Sigmoid colon (tissue), 4 donors: ENCODE measurements around the gene TLL2.

Experiments used
- CTCF ChIP-seq, 4 experiments: fragments of 450-650 bp in 3 of 4; fragments of 200-600 bp in 1 of 4; IDR thresholded peaks; one replicate each; pipeline ENCODE4 v1.5.1; 2016 to 2019; ENCODE audit warnings: antibody characterized with exemption in 4 of 4, mild to moderate bottlenecking in 3 of 4, moderate library complexity in 2 of 4
- EP300 ChIP-seq, 4 donors: sonication (generic); formaldehyde crosslinking; IDR thresholded peaks; one replicate each; pipeline ENCODE4 v1.6.1; 2017; ENCODE audit warnings: antibody characterized with exemption in 4 of 4
- POLR2A ChIP-seq, 2 donors: fragments of 450-650 bp; IDR thresholded peaks; one replicate each; pipeline ENCODE4 v1.6.1; 2016; ENCODE audit warnings: antibody characterized with exemption in 2 of 2, mild to moderate bottlenecking in 2 of 2, moderate library complexity in 2 of 2
- POLR2AphosphoS5 ChIP-seq, 4 donors: sonication (generic); formaldehyde crosslinking; IDR thresholded peaks; one replicate each; pipeline ENCODE4 v1.6.1; 2017; ENCODE audit warnings: antibody characterized with exemption in 4 of 4

- TF ChIP-seq CTCF (IDR thresholded peaks at IDR 0.05), result no peak
- no peak for TF ChIP-seq POLR2AphosphoS5 (IDR thresholded peaks at IDR 0.05)
- TF ChIP-seq POLR2A (IDR thresholded peaks at IDR 0.05), result no peak
- TF ChIP-seq EP300 (IDR thresholded peaks at IDR 0.05), result no peak
These were observed 77.7 kb downstream of the TLL2 start for GRCh38 chr10:96436035-96436434.
